ENCODE measurements around the gene SETBP1. TPM values are rescaled to one million over a fixed set of nuclear protein-coding genes. Genes with fewer than 3 reads are reported as not detected.

Gene SETBP1
- total RNA-seq, 1 experiment from 2014 or later, result 0.23 TPM

DNA sequence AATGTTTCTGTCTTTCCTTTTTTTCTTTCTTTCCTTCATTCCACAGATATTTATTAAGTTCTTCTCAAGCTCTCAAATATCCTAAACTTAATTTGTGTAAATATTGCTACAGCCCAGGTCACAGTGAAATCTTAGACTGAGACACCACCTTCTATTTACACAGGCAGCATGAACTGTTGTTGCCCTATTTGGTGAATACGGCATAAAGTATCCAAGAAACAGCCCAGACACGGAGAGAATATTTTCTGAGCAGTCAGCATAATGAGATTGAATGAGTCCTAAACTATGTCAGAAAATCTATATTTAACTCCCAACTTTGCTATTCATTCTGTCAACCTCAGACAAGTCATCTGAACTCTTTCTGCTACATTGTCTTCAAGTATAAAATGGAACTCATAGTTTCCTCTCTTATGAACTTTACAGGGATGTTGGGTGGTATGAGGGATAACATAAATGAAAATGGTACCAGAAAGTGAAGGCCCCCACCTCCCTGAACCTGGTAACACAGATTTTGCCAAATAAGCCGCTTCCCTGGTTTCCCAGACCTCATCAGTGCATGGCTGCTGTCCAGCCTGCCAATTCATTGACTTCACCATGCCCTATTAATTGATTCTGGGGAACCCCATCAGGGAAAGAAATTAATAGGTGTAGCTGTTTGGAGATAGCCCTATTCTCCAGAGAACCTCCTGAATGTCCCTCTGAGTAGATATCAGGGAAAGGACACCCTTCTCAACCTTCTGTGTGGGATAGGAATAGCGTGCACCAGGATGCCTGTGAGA, 235.9 kb downstream of the SETBP1 start:
- Histone ChIP-seq H3K9me3 (ENCODE audit: control insufficient read depth, insufficient read depth, low read depth, low read length) (no peaks in the 10 kb centered on the region), H3K36me3 (ENCODE audit: control insufficient read depth, insufficient read depth, low read length) (no peaks in the 10 kb centered on the region), H3K4me1 (ENCODE audit: control insufficient read depth, insufficient read depth, low read length) (no peaks in the 10 kb centered on the region), H3K4me3 (ENCODE audit: low read depth in 2 of 2, low read length in 2 of 2) (no peak overlapping the region), H3K27me3 (ENCODE audit: control insufficient read depth, insufficient read depth, low read length) (no peaks in the 10 kb centered on the region), H3K27ac (ENCODE audit: low read length) (no peak overlapping the region)
- DNase-seq (ENCODE audit: low read depth, low spot score) (no peak), ATAC-seq (no peak)
- ChIA-PET POLR2A (no interaction called here), CTCF (no interaction called here)
- in situ Hi-C loops (cut with HindIII; ENCODE audit: low pct_unique_long_range_greater_than_20kb, low sequenced_read_pairs), result no loop called here
- BruUV-seq (replicated peaks), result no TSS peak
- TF ChIP-seq TCF7L2 (IDR thresholded peaks at IDR 0.05; ENCODE audit: low read depth, low read length) (no peak), SIN3A (IDR thresholded peaks at IDR 0.05; ENCODE audit: borderline replicate concordance, insufficient read depth, low read depth, low read length) (no peak), POLR2AphosphoS5 (IDR thresholded peaks at IDR 0.05; ENCODE audit: low read depth, low read length) (no peak)
- TF ChIP-seq, protein P1, sequence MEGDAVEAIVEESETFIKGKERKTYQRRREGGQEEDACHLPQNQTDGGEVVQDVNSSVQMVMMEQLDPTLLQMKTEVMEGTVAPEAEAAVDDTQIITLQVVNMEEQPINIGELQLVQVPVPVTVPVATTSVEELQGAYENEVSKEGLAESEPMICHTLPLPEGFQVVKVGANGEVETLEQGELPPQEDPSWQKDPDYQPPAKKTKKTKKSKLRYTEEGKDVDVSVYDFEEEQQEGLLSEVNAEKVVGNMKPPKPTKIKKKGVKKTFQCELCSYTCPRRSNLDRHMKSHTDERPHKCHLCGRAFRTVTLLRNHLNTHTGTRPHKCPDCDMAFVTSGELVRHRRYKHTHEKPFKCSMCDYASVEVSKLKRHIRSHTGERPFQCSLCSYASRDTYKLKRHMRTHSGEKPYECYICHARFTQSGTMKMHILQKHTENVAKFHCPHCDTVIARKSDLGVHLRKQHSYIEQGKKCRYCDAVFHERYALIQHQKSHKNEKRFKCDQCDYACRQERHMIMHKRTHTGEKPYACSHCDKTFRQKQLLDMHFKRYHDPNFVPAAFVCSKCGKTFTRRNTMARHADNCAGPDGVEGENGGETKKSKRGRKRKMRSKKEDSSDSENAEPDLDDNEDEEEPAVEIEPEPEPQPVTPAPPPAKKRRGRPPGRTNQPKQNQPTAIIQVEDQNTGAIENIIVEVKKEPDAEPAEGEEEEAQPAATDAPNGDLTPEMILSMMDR (IDR thresholded peaks at IDR 0.05), result no peak
- TF ChIP-seq, protein P2, sequence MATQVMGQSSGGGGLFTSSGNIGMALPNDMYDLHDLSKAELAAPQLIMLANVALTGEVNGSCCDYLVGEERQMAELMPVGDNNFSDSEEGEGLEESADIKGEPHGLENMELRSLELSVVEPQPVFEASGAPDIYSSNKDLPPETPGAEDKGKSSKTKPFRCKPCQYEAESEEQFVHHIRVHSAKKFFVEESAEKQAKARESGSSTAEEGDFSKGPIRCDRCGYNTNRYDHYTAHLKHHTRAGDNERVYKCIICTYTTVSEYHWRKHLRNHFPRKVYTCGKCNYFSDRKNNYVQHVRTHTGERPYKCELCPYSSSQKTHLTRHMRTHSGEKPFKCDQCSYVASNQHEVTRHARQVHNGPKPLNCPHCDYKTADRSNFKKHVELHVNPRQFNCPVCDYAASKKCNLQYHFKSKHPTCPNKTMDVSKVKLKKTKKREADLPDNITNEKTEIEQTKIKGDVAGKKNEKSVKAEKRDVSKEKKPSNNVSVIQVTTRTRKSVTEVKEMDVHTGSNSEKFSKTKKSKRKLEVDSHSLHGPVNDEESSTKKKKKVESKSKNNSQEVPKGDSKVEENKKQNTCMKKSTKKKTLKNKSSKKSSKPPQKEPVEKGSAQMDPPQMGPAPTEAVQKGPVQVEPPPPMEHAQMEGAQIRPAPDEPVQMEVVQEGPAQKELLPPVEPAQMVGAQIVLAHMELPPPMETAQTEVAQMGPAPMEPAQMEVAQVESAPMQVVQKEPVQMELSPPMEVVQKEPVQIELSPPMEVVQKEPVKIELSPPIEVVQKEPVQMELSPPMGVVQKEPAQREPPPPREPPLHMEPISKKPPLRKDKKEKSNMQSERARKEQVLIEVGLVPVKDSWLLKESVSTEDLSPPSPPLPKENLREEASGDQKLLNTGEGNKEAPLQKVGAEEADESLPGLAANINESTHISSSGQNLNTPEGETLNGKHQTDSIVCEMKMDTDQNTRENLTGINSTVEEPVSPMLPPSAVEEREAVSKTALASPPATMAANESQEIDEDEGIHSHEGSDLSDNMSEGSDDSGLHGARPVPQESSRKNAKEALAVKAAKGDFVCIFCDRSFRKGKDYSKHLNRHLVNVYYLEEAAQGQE (IDR thresholded peaks at IDR 0.05; ENCODE audit: insufficient read depth in 1 of 2, low read depth in 2 of 2, low read length in 1 of 2), result no peak
- intact Hi-C loops (cut with micrococcal nuclease; ENCODE audit: unreplicated experiment), result no loop called here

DNA sequence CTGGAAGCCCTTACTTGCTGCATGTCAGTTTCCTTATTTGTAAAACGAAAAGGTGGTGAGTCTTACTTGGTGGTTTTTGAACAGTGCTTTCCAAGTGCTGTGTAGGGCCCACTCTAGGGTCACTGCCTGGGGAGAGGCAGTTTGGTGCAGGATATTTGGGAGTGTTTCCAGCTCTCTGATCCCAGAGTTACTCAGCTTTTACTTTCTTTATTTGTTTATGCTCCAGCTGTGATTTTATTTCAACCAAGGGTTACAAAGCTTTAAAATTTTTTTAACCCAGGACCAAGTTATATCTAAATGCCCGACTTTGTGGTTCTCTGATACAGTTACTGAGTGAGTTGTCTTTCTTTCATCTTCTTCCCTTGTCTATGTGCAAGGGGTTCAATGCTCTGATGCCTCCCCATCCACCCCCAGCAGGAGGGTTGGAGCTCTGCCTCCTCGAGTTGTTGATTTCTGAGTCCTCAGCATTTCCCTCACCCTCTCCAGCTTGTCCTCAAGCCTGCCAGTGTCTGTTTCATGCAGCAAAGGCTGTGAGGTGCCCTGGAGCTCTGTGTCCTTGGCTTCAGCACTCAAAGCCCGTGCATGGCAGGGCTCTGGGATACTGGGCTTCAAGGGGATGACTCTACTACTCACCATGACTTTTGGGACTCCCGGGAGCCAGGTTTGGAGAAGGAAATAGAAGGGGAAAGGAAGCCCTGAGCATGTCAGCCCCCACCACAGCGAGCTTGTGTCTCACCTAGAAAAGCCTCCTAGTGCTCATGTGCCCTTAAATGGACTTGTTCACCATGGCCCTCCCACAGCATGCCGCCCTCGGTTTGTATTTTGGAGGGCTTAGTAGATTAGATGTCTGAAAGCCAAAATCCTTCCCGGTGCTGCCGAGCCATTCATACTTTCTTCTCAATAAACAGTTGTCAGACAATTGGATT, 236.8 kb downstream of the SETBP1 start:
- no peaks in the 10 kb centered on the region for H3K36me3 ChIP-seq (ENCODE audit: control insufficient read depth, insufficient read depth, low read length)
- no peak for TF ChIP-seq SIN3A (IDR thresholded peaks at IDR 0.05; ENCODE audit: borderline replicate concordance, insufficient read depth, low read depth, low read length)
- TF ChIP-seq, protein P1 (IDR thresholded peaks at IDR 0.05), result no peak
- TF ChIP-seq POLR2AphosphoS5 (IDR thresholded peaks at IDR 0.05; ENCODE audit: low read depth, low read length), result no peak
- no peak for TF ChIP-seq TCF7L2 (IDR thresholded peaks at IDR 0.05; ENCODE audit: low read depth, low read length)
- TF ChIP-seq, protein P2 (IDR thresholded peaks at IDR 0.05; ENCODE audit: insufficient read depth in 1 of 2, low read depth in 2 of 2, low read length in 1 of 2), result no peak
- no peaks in the 10 kb centered on the region for H3K27me3 ChIP-seq (ENCODE audit: control insufficient read depth, insufficient read depth, low read length)
- no peak overlapping the region for H3K4me3 ChIP-seq (ENCODE audit: low read depth in 2 of 2, low read length in 2 of 2)
- ChIA-PET POLR2A (no interaction called here), CTCF (no interaction called here)
- DNase-seq (ENCODE audit: low read depth, low spot score), result no peak
- no peak for ATAC-seq
- no peaks in the 10 kb centered on the region for H3K9me3 ChIP-seq (ENCODE audit: control insufficient read depth, insufficient read depth, low read depth, low read length)
- no peak overlapping the region for H3K27ac ChIP-seq (ENCODE audit: low read length)
- no TSS peak for BruUV-seq (replicated peaks)
- intact Hi-C loops (cut with micrococcal nuclease; ENCODE audit: unreplicated experiment), result no loop called here
- H3K4me1 ChIP-seq (ENCODE audit: control insufficient read depth, insufficient read depth, low read length), result no peaks in the 10 kb centered on the region
- in situ Hi-C loops (cut with HindIII; ENCODE audit: low pct_unique_long_range_greater_than_20kb, low sequenced_read_pairs), result no loop called here
